ENCODE data around the gene GDF15.

- no peak for TF ChIP-seq YY1 (IDR thresholded peaks at IDR 0.05)
- no peak for TF ChIP-seq CTCF (IDR thresholded peaks at IDR 0.05; ENCODE audit: low read depth, low read length, missing input control)
- TF ChIP-seq JUND (IDR thresholded peaks at IDR 0.05) = no peak
- TF ChIP-seq SP1 (IDR thresholded peaks at IDR 0.05) = no peak
- no peak for TF ChIP-seq GABPA (IDR thresholded peaks at IDR 0.05 in 1 of 2, conservative IDR thresholded peaks at IDR 0.05 in 1 of 2)
- TF ChIP-seq RAD21 (IDR thresholded peaks at IDR 0.05) = no peak
- TF ChIP-seq ZBTB33 (IDR thresholded peaks at IDR 0.05) = no peak
- TF ChIP-seq FOXA1 (IDR thresholded peaks at IDR 0.05) = no peak
- TF ChIP-seq HNF4A (conservative IDR thresholded peaks at IDR 0.05) = no peak
- no peak for TF ChIP-seq ATF3 (IDR thresholded peaks at IDR 0.05)
- TF ChIP-seq REST (IDR thresholded peaks at IDR 0.05) = no peak
- TF ChIP-seq MAX (IDR thresholded peaks at IDR 0.05) = no peak
- no peak for TF ChIP-seq TAF1 (conservative IDR thresholded peaks at IDR 0.05)
These were observed 30.9 kb downstream of the GDF15 start for GRCh38 chr19:18416778-18417249.
